Activated CD8-positive, alpha-beta memory T cell treated with anti-CD3 and anti-CD28 coated beads for 24 hours (primary cell): ENCODE data around the gene LRRC41.
"Not testable (repeated sequence)": the region's sequence is repeated elsewhere in the genome, so short reads cannot be mapped to it uniquely, and the experiment has no call there.

Source experiments
- DNase-seq: peaks from one replicate; pipeline ENCODE4 v3.0.0-alpha.2; 2020

LRRC41 gene

GRCh38 chr1:46284597-46285564, 18.5 kb downstream of the LRRC41 start:
- DNase-seq: no peak

GRCh38 chr1:46284058-46284457, 19.4 kb downstream of the LRRC41 start:
- DNase-seq: no peak

GRCh38 chr1:46281021-46281420, 22.4 kb downstream of the LRRC41 start:
- DNase-seq: no peak

GRCh38 chr1:46280092-46280491, 23.3 kb downstream of the LRRC41 start:
- DNase-seq: no peak

GRCh38 chr1:46278807-46279206, 24.6 kb downstream of the LRRC41 start:
- no peak for DNase-seq

- DNase-seq: no peak
These were observed 25.6 kb downstream of the LRRC41 start for GRCh38 chr1:46277658-46278373.

- DNase-seq: no peak
These were observed 28.4 kb downstream of the LRRC41 start for GRCh38 chr1:46275030-46275337.

- DNase-seq: no peak
These were observed 29.0 kb downstream of the LRRC41 start for GRCh38 chr1:46274225-46275029.

GRCh38 chr1:46268578-46268977, 34.8 kb downstream of the LRRC41 start:
- no peak for DNase-seq

- DNase-seq: no peak
These were observed 40.3 kb downstream of the LRRC41 start for GRCh38 chr1:46263146-46263545.

GRCh38 chr1:46262508-46262907, 40.9 kb downstream of the LRRC41 start:
- DNase-seq: no peak

- DNase-seq: no peak
These were observed 46.9 kb downstream of the LRRC41 start for GRCh38 chr1:46256523-46256922.

- DNase-seq: no peak
These were observed 48.7 kb downstream of the LRRC41 start for GRCh38 chr1:46254668-46255067.

GRCh38 chr1:46248122-46248920, 55.1 kb downstream of the LRRC41 start:
- peak; percentile 66 for DNase-seq

- peak; percentile 96 for DNase-seq
These were observed 55.8 kb downstream of the LRRC41 start, which contains the start of gene RAD54L for GRCh38 chr1:46247436-46248121. Gene RAD54L, plus strand, starts transcription at chr1:46247763. Its CDS starts 643 bp downstream, at chr1:46248406.

- DNase-seq: no peak
These were observed 56.6 kb downstream of the LRRC41 start for GRCh38 chr1:46246548-46247435.

- not testable (repeated sequence) for DNase-seq
These were observed 57.3 kb downstream of the LRRC41 start for GRCh38 chr1:46246136-46246535.

GRCh38 chr1:46244656-46245371, 58.6 kb downstream of the LRRC41 start:
- DNase-seq: no peak

- DNase-seq: not testable (repeated sequence)
These were observed 59.6 kb downstream of the LRRC41 start for GRCh38 chr1:46243831-46244230.

- DNase-seq: no peak
These were observed 60.5 kb downstream of the LRRC41 start for GRCh38 chr1:46242918-46243317.
